ENCODE results near the gene BAHCC1. TPM values are rescaled to one million over a fixed set of nuclear protein-coding genes. Genes with fewer than 3 reads are reported as not detected.
A peak's percentile ranks its signal among the peaks of the same experiment; 100 is the strongest.

The BAHCC1 gene
- total and polyA plus RNA-seq, 2 of the 8 experiments (the other 6 are each of a cell fraction or from before 2014, with no cell fraction given): 0.26 to 0.58 TPM

DNA sequence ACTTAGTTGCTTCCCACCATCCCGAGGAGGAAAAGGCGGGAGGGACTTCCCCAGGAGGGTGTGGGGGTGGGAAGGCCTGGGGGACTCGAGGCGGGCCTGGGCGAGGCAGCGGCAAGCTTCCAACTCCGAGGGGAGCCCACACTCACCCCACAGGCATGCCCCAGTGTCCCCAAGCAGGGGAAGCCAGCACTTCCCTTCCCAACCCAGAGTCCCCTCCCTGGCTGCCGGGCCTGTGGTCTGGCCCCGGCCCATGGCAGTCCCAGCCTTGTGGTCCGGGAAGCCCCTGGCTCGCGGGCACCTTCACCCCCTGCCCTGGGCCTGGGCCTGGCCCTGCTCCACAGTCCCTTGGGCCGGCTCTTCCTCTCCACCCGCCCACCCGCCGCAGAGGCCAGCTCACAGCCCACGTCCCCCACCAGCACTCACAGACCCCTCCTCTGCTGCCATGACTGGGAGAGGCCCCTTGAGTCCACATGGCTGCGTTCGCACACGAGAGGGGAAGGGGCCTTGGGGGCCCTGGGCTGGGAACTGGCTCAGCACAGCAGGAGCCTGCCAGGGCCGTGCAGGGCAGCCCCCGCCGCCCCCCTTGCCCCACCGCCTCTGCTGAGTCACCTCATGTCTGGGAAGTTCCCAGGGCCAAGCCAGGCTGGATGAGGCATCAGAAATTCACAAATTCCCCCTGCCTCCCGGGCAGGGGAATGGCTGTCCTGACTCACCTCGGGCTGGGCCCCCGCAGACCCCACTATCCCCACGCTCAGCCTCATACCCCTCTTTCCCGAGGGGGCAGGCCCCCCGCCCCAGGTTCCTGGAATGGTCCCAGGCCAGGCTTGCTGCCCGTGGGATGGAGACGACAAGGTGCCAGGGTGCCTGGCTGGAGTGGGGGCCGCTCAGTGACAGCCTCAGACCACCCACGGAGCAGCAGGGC lies 27.8 kb downstream of the BAHCC1 start:
- Histone ChIP-seq H2BK15ac (ENCODE audit: low read length) (no peak overlapping the region; the same call in 1 of the 2 replicates), H3K36me3 (ENCODE audit: control insufficient read depth in 2 of 4, insufficient read depth in 4 of 4, low read length in 3 of 4) (no peaks in the 10 kb centered on the region), H3K9me3 (ENCODE audit: insufficient read depth in 2 of 2, low read depth in 1 of 2, low read length in 1 of 2) (peaks cover 0 to 6% of the 10 kb centered on the region in 2 experiments; a peak in 1 of 4 replicates), H2AK5ac (ENCODE audit: low read depth, low read length) (no peak overlapping the region), H2BK120ac (replicated peaks; ENCODE audit: low read depth, low read length) (no peak overlapping the region), H3K14ac (ENCODE audit: insufficient read length) (no peak overlapping the region), H4K91ac (replicated peaks; ENCODE audit: insufficient read length, low read length) (peak overlapping the region; percentile 74), H3K4me3 (ENCODE audit: extremely low read depth in 1 of 4, insufficient read depth in 2 of 4, low read depth in 3 of 4, low read length in 4 of 4) (no peak overlapping the region), H4K20me1 (replicated peaks in 1 of 2; ENCODE audit: control insufficient read depth in 1 of 2, insufficient read depth in 2 of 2, low read length in 2 of 2) (peaks cover 0 to 7% of the 10 kb centered on the region in 2 experiments), H2BK20ac (ENCODE audit: low read length) (peak overlapping the region; percentile 43; the same call in 1 of the 2 replicates), H3K79me2 (ENCODE audit: control insufficient read depth in 1 of 2, insufficient read depth in 2 of 2, low read length in 2 of 2) (no peaks in the 10 kb centered on the region), H3K27ac (ENCODE audit: low read depth, low read length) (no peak overlapping the region), H2BK5ac (ENCODE audit: low read depth, low read length) (peak overlapping the region; percentile 40), H3K4ac (replicated peaks; ENCODE audit: insufficient read length, low read depth, low read length) (peak overlapping the region; percentile 67), H3K9ac (replicated peaks in 1 of 4; ENCODE audit: extremely low read depth in 1 of 4, low read depth in 3 of 4, low read length in 3 of 4) (no peak overlapping the region; a peak in 1 of 7 replicates), H4K5ac (ENCODE audit: insufficient read length, low read depth, low read length) (peak overlapping the region; percentile 35), H2AFZ (ENCODE audit: low read length) (no peak overlapping the region), H3K23ac (ENCODE audit: insufficient read length) (no peak overlapping the region), H3K18ac (ENCODE audit: extremely low read depth, low read length) (peak overlapping the region; percentile 78), H3K79me1 (ENCODE audit: low read depth, low read length) (no peaks in the 10 kb centered on the region; the same call in 1 of the 2 replicates), H3K23me2 (ENCODE audit: low read depth, low read length) (peaks cover 21% of the 10 kb centered on the region; the same call in 1 of the 2 replicates), H3K56ac (replicated peaks; ENCODE audit: insufficient read length, low read depth, low read length) (no peak overlapping the region), H3K27me3 (replicated peaks in 1 of 4; ENCODE audit: control insufficient read depth in 3 of 4, extremely low read depth in 1 of 4, insufficient read depth in 3 of 4, low read length in 3 of 4) (no peaks in the 10 kb centered on the region; a peak in 2 of 7 replicates), H3K4me2 (ENCODE audit: insufficient read depth in 1 of 2, low read depth in 2 of 2, low read length in 2 of 2) (no peak overlapping the region), H3K4me1 (replicated peaks in 1 of 4; ENCODE audit: control insufficient read depth in 3 of 4, insufficient read depth in 4 of 4, low read length in 3 of 4) (peaks cover 0 to 16% (median 9%) of the 10 kb centered on the region in 4 experiments; a peak in 6 of 7 replicates), H2BK12ac (ENCODE audit: low read depth, low read length) (peak overlapping the region; percentile 71; the same call in 1 of the 2 replicates), H4K8ac (ENCODE audit: extremely low read depth, insufficient read depth, low read length) (peak overlapping the region; percentile 80)
- POLR2A ChIA-PET (ENCODE audit: partially characterized antibody): interaction anchor here (0.6 to 1.4 kb wide), 4 partner anchors 11 to 179 kb away, joined by 3 to 4 read pairs (median 4); no protein-coding TSS in a partner anchor
- DNase-seq (ENCODE audit: low read depth in 1 of 2, low spot score in 2 of 2) (no peak), FAIRE-seq (no peak)
- CTCF ChIA-PET (ENCODE audit: partially characterized antibody): interaction anchor here (0.9 to 6.9 kb wide), 8 partner anchors 9 to 170 kb away, joined by 3 to 31 read pairs (median 4); no protein-coding TSS in a partner anchor
- WGBS, 2 experiments (ENCODE audit: extremely low coverage in 1 of 2, insufficient coverage in 1 of 2, insufficient read length in 1 of 2, insufficient replicate concordance in 2 of 2, low coverage in 1 of 2, low lambda C conversion rate in 2 of 2, missing lambda C conversion rate in 1 of 2): 82% methylated on average over 7 of the region's 34 CpGs; no CpG with 5 or more reads in 1 of the 2 experiments
- no peak for TF ChIP-seq POU5F1 (IDR thresholded peaks at IDR 0.05; ENCODE audit: low read depth, low read length)
- peak; percentile 66; the same call in 1 of the 2 replicates for TF ChIP-seq MAFK (IDR thresholded peaks at IDR 0.05; ENCODE audit: low read depth, low read length)
- TF ChIP-seq GABPA (IDR thresholded peaks at IDR 0.05; ENCODE audit: borderline replicate concordance, insufficient read depth, low read length): peak; percentile 71
- TF ChIP-seq, protein P1, sequence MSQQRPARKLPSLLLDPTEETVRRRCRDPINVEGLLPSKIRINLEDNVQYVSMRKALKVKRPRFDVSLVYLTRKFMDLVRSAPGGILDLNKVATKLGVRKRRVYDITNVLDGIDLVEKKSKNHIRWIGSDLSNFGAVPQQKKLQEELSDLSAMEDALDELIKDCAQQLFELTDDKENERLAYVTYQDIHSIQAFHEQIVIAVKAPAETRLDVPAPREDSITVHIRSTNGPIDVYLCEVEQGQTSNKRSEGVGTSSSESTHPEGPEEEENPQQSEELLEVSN (IDR thresholded peaks at IDR 0.05): peak; percentile 57
- TF ChIP-seq TBP (IDR thresholded peaks at IDR 0.05; ENCODE audit: low read depth, low read length): no peak
- TF ChIP-seq FOSL1 (IDR thresholded peaks at IDR 0.05; ENCODE audit: insufficient read depth, low read depth, low read length): no peak
- TF ChIP-seq SAP30 (IDR thresholded peaks at IDR 0.05; ENCODE audit: insufficient read depth, insufficient replicate concordance, low read length): no peak
- no peak for TF ChIP-seq SUZ12 (IDR thresholded peaks at IDR 0.05; ENCODE audit: low read length)
- TF ChIP-seq, protein P2, sequence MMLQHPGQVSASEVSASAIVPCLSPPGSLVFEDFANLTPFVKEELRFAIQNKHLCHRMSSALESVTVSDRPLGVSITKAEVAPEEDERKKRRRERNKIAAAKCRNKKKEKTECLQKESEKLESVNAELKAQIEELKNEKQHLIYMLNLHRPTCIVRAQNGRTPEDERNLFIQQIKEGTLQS (IDR thresholded peaks at IDR 0.05; ENCODE audit: insufficient read depth, low read depth, low read length): no peak

All from H1 (cell line).